ENCODE measurements around the gene LDLRAD3.
"Not testable (repeated sequence)": the region's sequence is repeated elsewhere in the genome, so short reads cannot be mapped to it uniquely, and the experiment has no call there.

LDLRAD3 gene

GRCh38 chr11:36186340-36187175, 242.7 kb downstream of the LDLRAD3 start:
- H3K27ac ChIP-seq, result no peak overlapping the region
- peak; percentile 62 for DNase-seq (ENCODE audit: low read depth, low spot score)

GRCh38 chr11:36187622-36188021, 243.8 kb downstream of the LDLRAD3 start:
- H3K27ac ChIP-seq, result no peak overlapping the region
- DNase-seq (ENCODE audit: low read depth, low spot score), result no peak

- not testable (repeated sequence) for DNase-seq (ENCODE audit: low read depth, low spot score)
Observed at GRCh38 chr11:36189735-36190134, 245.9 kb downstream of the LDLRAD3 start.

GRCh38 chr11:36191941-36192340, 248.1 kb downstream of the LDLRAD3 start:
- H3K27ac ChIP-seq, result no peak overlapping the region
- DNase-seq (ENCODE audit: low read depth, low spot score), result no peak

More at GRCh38 chr11:36189735-36190134, 245.9 kb downstream of the LDLRAD3 start:
- H3K27ac ChIP-seq, result not testable (repeated sequence)

- DNase-seq (ENCODE audit: low read depth, low spot score), result no peak
- H3K27ac ChIP-seq, result no peak overlapping the region
Observed at GRCh38 chr11:36192425-36193289, 248.8 kb downstream of the LDLRAD3 start.

- DNase-seq (ENCODE audit: low read depth, low spot score), result no peak
- no peak overlapping the region for H3K27ac ChIP-seq
Observed at GRCh38 chr11:36193290-36193619, 249.4 kb downstream of the LDLRAD3 start.

GRCh38 chr11:36193721-36194120, 249.9 kb downstream of the LDLRAD3 start:
- no peak for DNase-seq (ENCODE audit: low read depth, low spot score)
- no peak overlapping the region for H3K27ac ChIP-seq

- no peak for DNase-seq (ENCODE audit: low read depth, low spot score)
- H3K27ac ChIP-seq, result no peak overlapping the region
Observed at GRCh38 chr11:36195496-36196354, 251.9 kb downstream of the LDLRAD3 start.

DNA sequence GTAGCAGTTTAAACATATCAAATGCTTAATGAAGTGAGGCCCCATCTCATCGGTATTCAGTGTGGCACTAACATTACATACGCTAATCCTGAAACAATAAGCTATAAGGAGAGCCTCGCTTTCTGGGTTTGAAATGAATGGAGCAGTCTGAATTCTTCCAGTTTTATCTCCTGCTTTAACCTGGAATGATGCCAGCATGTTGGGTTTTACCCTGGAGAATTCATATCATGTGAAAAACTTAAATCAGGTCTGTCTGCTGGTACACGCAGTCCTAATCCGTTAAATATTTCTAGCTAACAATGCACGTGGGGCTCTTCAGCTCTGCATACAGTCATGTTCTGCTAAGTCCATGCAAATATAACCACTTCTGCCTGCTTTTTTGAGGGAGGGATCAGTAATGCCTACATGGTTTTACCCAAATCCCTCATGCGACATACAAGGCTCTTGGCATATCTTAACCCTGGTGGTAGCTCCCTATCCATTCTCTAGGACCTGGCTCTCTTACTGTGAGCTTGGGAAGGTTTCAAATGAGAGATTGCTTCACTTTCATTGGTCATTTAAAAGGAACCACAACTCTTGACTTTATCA, 252.6 kb downstream of the LDLRAD3 start:
- DNase-seq (ENCODE audit: low read depth, low spot score), result no peak
- H3K27ac ChIP-seq, result no peak overlapping the region

DNA sequence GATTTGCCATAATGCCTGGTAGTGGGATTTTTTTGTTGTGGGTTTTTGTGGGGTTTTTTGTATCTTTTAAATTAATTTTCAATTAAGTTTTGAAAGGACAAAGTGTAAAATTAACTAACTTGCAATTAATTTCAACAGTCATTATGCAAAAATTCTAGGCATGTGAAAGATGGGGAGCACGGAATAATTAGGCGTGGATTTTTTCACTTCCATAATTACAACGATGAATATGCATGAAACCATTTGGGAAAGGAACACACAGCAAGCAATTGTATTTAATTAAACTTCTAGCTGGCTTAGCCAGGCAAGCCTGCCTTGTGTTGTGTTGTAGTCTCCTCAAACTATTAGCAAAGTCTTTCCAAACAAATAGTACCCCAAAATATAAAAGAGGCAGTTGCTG, 257.5 kb downstream of the LDLRAD3 start:
- no peak for DNase-seq (ENCODE audit: low read depth, low spot score)
- no peak overlapping the region for H3K27ac ChIP-seq

GRCh38 chr11:36205536-36205935, 261.7 kb downstream of the LDLRAD3 start:
- no peak for DNase-seq (ENCODE audit: low read depth, low spot score)
- H3K27ac ChIP-seq, result no peak overlapping the region

GRCh38 chr11:36210529-36210928, 266.7 kb downstream of the LDLRAD3 start:
- peak overlapping the region; percentile 31 for H3K27ac ChIP-seq
- peak; percentile 29 for DNase-seq (ENCODE audit: low read depth, low spot score)

DNA sequence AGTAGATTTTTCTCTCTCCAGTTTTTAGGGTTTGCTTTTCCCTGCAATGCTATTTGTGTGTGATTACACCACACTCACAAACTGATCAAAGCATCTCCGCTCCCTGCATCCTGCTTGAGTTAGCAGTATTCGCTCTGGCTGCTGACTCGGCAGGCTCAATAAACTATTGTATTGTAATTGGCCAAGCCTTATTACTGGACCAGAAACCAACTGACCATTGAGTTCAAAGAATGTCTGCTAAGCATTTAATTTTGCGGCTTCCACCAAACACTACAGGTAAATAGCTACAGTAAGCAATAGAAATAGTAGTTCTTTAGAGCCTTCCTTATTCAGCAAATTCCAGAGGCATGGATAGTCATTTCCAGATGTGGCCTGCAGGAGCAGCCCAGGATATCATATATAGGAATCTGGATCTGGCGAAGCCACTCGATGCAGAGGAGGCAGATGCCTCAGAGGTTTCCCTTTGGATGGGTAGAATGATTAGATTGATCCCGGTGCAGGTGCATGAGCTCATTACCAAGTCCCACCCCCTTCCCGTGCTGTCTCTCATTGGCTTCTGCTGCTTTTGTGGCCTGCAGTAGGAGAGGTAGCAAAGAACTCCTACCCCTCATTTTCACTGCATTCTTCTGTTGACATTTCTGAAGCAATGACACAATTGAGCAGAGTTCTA, 268.0 kb downstream of the LDLRAD3 start:
- DNase-seq (ENCODE audit: low read depth, low spot score), result no peak
- no peak overlapping the region for H3K27ac ChIP-seq

DNA sequence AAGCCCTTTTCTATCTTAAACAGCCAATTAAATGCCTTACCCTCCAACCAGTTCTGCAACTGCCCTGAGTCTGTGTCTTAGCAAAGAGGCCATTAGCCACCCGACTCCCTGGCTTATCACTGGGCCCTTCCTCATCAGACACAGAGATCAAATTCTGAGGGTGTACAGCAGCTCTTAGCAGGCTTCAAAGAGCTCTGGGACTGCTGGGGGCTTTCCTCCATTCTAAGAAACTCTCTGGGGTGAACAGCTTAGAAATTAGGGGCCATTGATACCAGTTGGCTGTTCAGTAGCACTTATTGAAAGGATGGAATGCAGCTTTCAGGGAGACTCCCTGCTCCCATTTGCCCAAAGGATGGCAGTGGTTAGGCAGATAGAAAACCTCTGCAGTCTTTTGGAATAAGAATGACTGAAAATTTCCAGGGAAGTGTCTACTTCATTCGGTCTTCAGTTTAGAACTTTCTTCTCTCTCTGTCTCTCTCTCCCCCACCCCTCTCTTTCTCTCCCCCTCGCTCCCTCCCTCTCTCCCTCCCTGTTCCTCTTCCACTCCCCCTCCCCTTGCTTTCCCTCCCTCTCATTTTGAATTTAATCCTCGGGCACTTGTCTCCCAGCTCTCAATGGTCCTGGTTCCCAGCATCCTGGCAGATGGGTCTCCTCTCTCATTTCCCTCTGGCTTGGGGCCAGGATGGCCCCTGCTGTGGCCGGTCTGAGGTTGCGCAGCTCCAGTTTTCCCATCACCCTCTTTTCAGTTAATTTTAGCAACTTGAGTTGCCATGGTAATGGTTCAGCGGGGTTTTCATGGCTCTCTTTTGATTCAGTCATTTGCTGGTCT, 268.9 kb downstream of the LDLRAD3 start:
- DNase-seq (ENCODE audit: low read depth, low spot score), result no peak
- H3K27ac ChIP-seq, result no peak overlapping the region

DNA sequence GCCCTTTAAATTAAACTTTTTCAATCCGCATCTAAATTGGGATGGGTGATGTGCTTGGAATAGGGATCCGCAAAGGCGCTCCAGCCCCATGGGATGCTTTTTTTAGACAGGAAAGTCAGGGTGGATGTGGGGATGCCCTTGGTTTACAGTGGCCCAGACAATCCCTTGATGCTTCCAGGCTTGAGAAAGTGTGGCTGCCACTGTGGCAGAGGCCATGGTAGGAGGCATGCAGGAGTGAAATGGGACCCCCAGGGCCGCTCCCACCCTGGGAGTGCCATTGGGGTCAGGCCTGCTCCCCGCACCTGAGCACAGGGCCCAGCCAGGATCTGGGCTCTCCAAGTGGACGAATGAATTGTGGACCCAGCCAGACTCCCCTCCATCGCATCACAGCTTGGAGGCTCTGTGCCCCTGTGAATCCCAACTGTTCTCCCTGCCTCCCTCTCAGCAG, 269.6 kb downstream of the LDLRAD3 start:
- no peak overlapping the region for H3K27ac ChIP-seq
- no peak for DNase-seq (ENCODE audit: low read depth, low spot score)

DNA sequence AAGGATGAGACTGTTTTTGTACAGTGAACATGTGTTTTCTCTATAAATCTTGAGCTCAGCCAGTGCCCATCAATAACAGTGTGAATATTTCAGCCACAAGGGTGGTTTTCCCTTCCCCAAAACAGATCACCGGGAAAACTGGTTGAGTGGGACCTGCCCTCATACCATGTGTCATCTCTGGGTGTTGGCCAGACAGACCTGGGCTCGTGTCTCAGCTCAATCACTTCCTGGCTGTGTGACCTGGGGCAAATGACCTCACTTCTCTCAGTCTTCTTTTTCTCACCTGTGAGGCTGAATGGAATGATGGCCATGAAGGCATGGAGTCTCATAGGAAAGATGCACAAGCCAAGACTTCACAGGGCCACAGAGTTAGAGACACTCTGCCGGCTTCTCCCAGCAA, 270.6 kb downstream of the LDLRAD3 start:
- peak overlapping the region; percentile 49 for H3K27ac ChIP-seq
- DNase-seq (ENCODE audit: low read depth, low spot score), result peak; percentile 79

DNA sequence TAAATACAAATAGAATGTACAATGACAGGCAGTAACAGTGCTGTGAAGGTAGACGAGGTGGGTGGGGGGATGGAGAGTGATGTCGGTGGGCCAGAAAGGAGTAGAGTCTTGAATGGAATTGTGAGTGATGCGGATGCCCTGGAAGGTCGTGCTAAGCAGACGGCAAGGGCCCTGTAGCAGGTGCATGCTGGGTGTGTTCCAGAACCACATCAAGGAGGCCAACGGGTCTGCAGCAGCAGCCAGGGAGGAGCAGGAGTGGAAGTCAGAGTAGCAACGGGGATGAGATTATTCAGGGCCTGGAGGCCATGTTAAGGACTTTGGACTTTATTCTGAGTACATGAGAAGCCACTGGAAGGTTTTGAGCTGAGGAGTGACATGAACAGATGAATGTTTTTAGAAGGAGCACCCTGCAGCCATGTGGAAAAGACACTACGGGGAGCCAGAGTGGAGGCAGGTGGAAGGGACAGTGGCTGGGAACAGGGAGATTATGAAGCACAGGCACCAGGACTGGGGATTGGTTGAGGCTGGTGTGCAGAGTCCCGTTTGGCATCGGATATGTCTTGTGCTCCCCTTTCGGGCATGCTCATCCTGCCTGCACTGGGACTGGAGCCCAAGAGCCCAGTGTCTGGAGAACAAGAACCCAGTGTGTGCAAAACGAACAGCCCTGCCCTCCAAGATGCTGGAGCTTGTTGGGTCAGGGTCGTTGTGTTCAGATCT, 271.3 kb downstream of the LDLRAD3 start:
- peak overlapping the region; percentile 49 for H3K27ac ChIP-seq
- DNase-seq (ENCODE audit: low read depth, low spot score), result no peak

DNA sequence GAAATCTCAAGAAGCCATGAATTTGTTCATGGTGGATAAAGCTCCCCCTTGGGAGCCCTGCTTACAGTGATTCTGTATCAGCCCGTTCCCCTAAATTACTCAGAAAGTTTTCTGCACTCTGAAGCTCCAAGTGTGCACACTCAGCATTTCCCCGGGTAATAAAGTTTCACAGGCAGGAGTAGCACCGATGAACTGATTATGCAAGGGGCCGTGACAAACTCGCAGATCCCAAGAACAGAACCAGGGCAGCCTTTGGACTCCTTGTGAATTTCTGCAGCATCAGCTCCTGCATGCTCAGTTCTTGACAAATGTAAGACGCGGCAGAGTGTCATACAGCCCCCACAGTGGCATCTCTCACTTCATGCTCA, 271.8 kb downstream of the LDLRAD3 start:
- DNase-seq (ENCODE audit: low read depth, low spot score), result no peak
- H3K27ac ChIP-seq, result no peak overlapping the region

Measured in epithelial cell of prostate (primary cell).